NCI-H146 treated with DMSO at 0.1 percent for 48 hours (cell line): ENCODE data around the gene C5orf22.
"Not testable (repeated sequence)": the region's sequence is repeated elsewhere in the genome, so short reads cannot be mapped to it uniquely, and the experiment has no call there.

Experiments
- DNase-seq: peaks from one replicate; lab custom pipeline; 2025; ENCODE audit not compliant: unreplicated experiment; lab: John Stamatoyannopoulos, UW

Gene C5orf22

DNA sequence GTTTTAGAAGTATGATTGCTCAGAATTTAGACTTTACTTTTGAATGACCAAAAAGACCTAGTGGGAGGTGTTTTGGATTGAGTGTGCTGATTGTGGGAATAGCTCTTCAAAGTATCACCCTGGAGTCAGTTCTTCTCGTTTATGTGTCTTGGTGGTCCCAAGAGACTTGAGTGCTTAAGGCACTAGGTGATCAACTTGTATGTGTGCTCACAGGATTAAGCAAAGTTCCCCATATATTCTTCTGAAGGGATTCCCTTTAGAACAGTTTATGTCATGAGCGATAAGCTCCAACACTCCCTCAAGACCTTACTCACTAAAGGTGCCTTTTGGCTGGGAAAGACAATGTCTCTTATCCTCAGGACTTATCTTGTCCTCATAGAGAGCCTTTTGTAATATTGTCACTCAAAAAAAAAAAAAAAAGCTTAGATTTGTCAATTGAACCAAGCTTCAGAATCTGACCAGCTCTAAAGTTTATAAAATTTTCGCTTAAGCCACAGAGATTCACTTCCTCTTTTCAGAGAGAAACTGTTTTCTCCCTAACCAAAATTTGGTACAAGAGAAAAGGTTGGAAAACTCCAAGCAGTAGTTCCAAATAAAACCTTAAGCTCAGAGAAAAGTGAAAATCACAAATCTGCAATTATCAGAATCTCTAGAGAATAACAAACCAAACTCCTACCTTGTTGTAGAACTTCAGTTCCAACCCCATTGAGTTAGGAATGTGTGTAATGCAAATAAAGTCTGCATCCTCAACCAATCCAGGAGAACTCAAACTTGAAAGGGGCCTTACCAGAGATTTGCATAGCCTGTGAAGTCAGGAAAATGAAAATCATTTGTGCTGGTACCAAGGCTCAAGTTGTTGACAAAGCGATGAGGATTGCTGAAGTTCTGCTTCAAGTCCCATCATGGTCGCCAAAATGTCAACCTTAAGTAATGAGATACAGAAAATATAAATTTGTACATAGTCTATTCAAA, 66.8 kb downstream of the C5orf22 start:
- no peak for DNase-seq

DNA sequence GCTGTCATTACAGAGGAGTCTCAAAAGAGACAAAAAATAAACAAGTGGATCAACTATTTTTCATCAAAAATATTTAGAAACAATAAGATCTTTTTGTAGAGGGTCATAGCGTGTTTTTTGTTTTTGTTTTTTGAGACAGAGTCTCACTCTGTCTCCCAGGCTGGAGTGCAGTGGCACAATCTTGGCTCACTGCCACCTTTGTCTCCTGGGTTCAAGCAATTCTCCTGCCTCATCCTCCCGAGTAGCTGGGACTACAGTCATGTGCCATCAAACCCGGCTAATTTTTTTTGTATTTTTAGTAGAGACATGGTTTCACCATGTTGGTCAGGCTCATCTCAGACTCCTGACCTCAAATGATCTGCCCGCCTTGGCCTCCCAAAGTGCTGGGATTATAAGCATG, 70.2 kb downstream of the C5orf22 start:
- not testable (repeated sequence) for DNase-seq

DNA sequence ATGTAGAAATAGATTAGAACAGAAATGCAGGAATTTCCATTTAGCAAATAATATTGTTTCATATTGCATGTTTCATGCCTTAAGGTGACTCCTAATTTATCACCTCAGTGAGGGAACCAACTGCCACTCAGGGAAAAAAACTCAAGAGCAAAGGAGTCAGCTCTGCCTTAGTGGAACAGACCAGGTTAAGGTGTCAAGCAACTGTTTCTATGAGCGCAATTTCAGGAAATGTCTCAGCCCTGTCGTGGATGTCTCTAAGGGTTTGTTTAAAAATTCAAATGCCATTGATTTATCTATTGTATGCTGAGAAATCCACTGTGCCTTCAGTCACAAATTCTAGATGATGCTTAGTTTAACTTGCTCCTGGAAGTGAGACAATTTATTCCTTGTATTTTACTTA, 72.1 kb downstream of the C5orf22 start:
- DNase-seq: no peak

DNA sequence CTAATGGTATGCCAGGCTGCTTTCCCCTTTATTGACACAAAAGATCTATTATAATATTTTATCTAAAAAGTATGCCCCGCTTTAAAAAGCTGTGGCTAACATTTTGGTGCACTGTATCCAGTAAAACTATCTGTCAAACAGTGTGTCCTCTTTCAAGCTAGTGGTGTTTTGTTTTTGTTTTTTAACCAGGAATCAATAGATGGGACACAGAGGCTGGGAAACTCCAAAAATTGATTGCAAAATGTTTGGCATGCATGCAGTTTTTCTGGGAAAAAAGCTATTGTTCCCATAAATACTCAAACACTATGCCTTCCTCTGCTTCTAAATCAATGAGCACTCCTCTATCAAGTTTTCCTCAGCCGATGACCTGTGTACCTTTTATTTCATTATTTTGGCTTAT, 72.5 kb downstream of the C5orf22 start:
- DNase-seq: no peak
